ENCODE measurements around the gene KRT76. TPM values are rescaled to one million over a fixed set of nuclear protein-coding genes. Genes with fewer than 3 reads are reported as not detected.

KRT76 gene
- total and polyA plus RNA-seq, 2 donors (not counting 1 experiment from before 2014, with no cell fraction given), result not detected

DNA sequence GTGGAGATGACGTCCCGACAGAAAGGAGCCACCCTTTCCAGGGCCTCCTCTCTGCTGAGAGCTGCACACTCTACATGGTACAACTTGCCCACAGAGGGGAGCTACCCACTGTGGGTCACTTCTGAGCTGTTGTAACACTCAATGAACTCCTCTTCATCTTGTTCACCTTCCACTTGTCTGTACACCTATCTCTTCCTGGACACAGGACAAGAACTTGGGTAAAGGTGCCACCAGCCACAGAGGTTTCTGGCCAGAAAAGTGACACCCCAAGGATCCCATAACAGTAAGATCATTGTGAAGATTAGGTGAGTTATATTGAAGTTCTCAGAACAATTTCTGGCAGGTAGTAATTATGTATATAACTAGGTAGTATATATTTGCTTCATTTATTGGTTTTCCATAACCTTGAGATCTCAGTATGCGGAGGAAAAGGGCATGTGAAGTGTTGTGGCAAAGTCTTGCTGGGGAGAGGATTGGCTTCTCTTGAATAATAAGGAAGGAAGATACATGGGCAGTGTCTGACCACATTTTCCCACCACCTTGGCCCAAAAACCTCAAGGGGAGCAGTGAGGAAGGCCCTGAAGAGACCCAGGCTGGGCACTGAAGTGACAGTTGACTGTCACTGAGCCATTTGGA is 34.2 kb downstream of the KRT76 start:
- Mint-ChIP-seq H3K27me3 (peaks cover 38% of the 10 kb centered on the region), H3K4me1 (no peaks in the 10 kb centered on the region), H3K9me3 (ENCODE audit: insufficient read depth) (no peaks in the 10 kb centered on the region), H3K27ac (no peak overlapping the region), H3K4me3 (no peak overlapping the region)
- ChIA-PET POLR2A (no interaction called here), CTCF (no interaction called here)
- no peak for ATAC-seq (ENCODE audit: low read depth)
- Histone ChIP-seq H2AFZ (ENCODE audit: insufficient read depth, low read depth, low read length, poor library complexity, severe bottlenecking) (no peak overlapping the region), H3K79me2 (ENCODE audit: control insufficient read depth, insufficient read depth, low read length) (no peaks in the 10 kb centered on the region), H3K27me3 (replicated peaks in 1 of 4; ENCODE audit: control extremely low read depth in 1 of 4, control insufficient read depth in 3 of 4, insufficient read depth in 4 of 4, low read length in 3 of 4) (peaks cover 0 to 10% (median 0%) of the 10 kb centered on the region in 4 experiments), H3K9me3 (ENCODE audit: control extremely low read depth in 1 of 3, control insufficient read depth in 2 of 3, insufficient read depth in 1 of 3, low read length in 2 of 3) (peaks cover 0 to 10% (median 0%) of the 10 kb centered on the region in 3 donors), H3K4me1 (ENCODE audit: control insufficient read depth in 2 of 2, insufficient read depth in 2 of 2, low read length in 2 of 2) (no peaks in the 10 kb centered on the region), H3K4me2 (replicated peaks; ENCODE audit: low read depth, low read length, poor library complexity, severe bottlenecking) (no peak overlapping the region), H3K4me3 (ENCODE audit: control extremely low read depth in 1 of 5, extremely low read depth in 1 of 5, insufficient read depth in 1 of 5, low read depth in 2 of 5, low read length in 4 of 5) (no peak overlapping the region), H3K27ac (ENCODE audit: low read length in 2 of 2) (no peak overlapping the region), H3K36me3 (replicated peaks in 1 of 2; ENCODE audit: control extremely low read depth in 1 of 2, control insufficient read depth in 1 of 2, extremely low read depth in 1 of 2, insufficient read depth in 2 of 2, low read length in 1 of 2) (no peaks in the 10 kb centered on the region), H4K20me1 (ENCODE audit: control insufficient read depth, insufficient read depth, low read length, poor library complexity, severe bottlenecking) (no peaks in the 10 kb centered on the region), H3K9ac (ENCODE audit: low read length) (no peak overlapping the region)
- TF ChIP-seq, protein P1, sequence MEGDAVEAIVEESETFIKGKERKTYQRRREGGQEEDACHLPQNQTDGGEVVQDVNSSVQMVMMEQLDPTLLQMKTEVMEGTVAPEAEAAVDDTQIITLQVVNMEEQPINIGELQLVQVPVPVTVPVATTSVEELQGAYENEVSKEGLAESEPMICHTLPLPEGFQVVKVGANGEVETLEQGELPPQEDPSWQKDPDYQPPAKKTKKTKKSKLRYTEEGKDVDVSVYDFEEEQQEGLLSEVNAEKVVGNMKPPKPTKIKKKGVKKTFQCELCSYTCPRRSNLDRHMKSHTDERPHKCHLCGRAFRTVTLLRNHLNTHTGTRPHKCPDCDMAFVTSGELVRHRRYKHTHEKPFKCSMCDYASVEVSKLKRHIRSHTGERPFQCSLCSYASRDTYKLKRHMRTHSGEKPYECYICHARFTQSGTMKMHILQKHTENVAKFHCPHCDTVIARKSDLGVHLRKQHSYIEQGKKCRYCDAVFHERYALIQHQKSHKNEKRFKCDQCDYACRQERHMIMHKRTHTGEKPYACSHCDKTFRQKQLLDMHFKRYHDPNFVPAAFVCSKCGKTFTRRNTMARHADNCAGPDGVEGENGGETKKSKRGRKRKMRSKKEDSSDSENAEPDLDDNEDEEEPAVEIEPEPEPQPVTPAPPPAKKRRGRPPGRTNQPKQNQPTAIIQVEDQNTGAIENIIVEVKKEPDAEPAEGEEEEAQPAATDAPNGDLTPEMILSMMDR (IDR thresholded peaks at IDR 0.05), result no peak
- no peak for TF ChIP-seq EZH2 (IDR thresholded peaks at IDR 0.05; ENCODE audit: borderline replicate concordance, insufficient read depth, low read depth, low read length, poor library complexity, severe bottlenecking)
- intact Hi-C loops (cut with micrococcal nuclease), result no loop called here
- WGBS (ENCODE audit: insufficient coverage), result 83% methylated on average over 2 of the region's 3 CpGs
- DNase-seq, result no peak

DNA sequence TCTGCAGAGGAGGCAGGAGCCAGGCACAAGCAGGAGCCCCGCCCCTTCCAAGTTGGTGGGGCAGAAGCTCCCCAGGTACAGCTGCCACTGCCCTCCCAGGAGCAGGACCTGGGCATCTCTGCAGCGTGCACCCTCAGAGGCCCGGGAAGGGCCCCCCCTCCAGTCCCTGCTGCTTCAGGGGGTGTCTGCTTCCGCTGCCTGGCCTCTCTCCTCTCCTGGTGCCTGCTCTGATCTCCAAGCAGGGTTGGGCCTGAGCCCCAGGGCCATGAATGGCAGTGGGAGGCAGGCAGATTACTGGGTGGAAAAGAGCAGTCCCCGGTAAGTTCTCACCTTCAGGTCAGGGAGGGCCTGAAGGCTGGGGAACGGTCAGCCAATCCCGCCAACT is 35.0 kb downstream of the KRT76 start:
- no peaks in the 10 kb centered on the region for H3K79me2 ChIP-seq (ENCODE audit: control insufficient read depth, insufficient read depth, low read length)
- H4K20me1 ChIP-seq (ENCODE audit: control insufficient read depth, insufficient read depth, low read length, poor library complexity, severe bottlenecking), result no peaks in the 10 kb centered on the region
- H2AFZ ChIP-seq (ENCODE audit: insufficient read depth, low read depth, low read length, poor library complexity, severe bottlenecking), result no peak overlapping the region
- TF ChIP-seq, protein P1 (IDR thresholded peaks at IDR 0.05), result no peak
- TF ChIP-seq EZH2 (IDR thresholded peaks at IDR 0.05; ENCODE audit: borderline replicate concordance, insufficient read depth, low read depth, low read length, poor library complexity, severe bottlenecking), result no peak
- no peak overlapping the region for H3K9ac ChIP-seq (ENCODE audit: low read length)
- H3K9me3 ChIP-seq (ENCODE audit: control extremely low read depth in 1 of 3, control insufficient read depth in 2 of 3, insufficient read depth in 1 of 3, low read length in 2 of 3), result peaks cover 0 to 10% (median 0%) of the 10 kb centered on the region in 3 donors
- H3K4me3 Mint-ChIP-seq, result no peak overlapping the region
- no peaks in the 10 kb centered on the region for H3K36me3 ChIP-seq (replicated peaks in 1 of 2; ENCODE audit: control extremely low read depth in 1 of 2, control insufficient read depth in 1 of 2, extremely low read depth in 1 of 2, insufficient read depth in 2 of 2, low read length in 1 of 2)
- H3K4me2 ChIP-seq (replicated peaks; ENCODE audit: low read depth, low read length, poor library complexity, severe bottlenecking), result no peak overlapping the region
- no peak overlapping the region for H3K27ac ChIP-seq (ENCODE audit: low read length in 2 of 2)
- no peak for DNase-seq
- H3K27ac Mint-ChIP-seq, result no peak overlapping the region
- no peak for ATAC-seq (ENCODE audit: low read depth)
- intact Hi-C loops (cut with micrococcal nuclease), result no loop called here
- H3K27me3 ChIP-seq (replicated peaks in 1 of 4; ENCODE audit: control extremely low read depth in 1 of 4, control insufficient read depth in 3 of 4, insufficient read depth in 4 of 4, low read length in 3 of 4), result peaks cover 0 to 10% (median 0%) of the 10 kb centered on the region in 4 experiments
- H3K27me3 Mint-ChIP-seq, result peaks cover 38% of the 10 kb centered on the region
- POLR2A ChIA-PET, result no interaction called here
- no peaks in the 10 kb centered on the region for H3K9me3 Mint-ChIP-seq (ENCODE audit: insufficient read depth)
- CTCF ChIA-PET, result no interaction called here
- H3K4me3 ChIP-seq (ENCODE audit: control extremely low read depth in 1 of 5, extremely low read depth in 1 of 5, insufficient read depth in 1 of 5, low read depth in 2 of 5, low read length in 4 of 5), result no peak overlapping the region
- no peaks in the 10 kb centered on the region for H3K4me1 ChIP-seq (ENCODE audit: control insufficient read depth in 2 of 2, insufficient read depth in 2 of 2, low read length in 2 of 2)
- H3K4me1 Mint-ChIP-seq, result no peaks in the 10 kb centered on the region
- 78% methylated on average over 5 of the region's 7 CpGs for WGBS (ENCODE audit: insufficient coverage)
